Measurements from ENCODE around the gene GID8. TPM values are rescaled to one million over a fixed set of nuclear protein-coding genes. Genes with fewer than 3 reads are reported as not detected.
A peak's percentile ranks its signal among the peaks of the same experiment; 100 is the strongest.

The GID8 gene
- polyA plus RNA-seq, 1 of the 3 experiments (the other 2 are of a cell fraction): 18.1 TPM

DNA sequence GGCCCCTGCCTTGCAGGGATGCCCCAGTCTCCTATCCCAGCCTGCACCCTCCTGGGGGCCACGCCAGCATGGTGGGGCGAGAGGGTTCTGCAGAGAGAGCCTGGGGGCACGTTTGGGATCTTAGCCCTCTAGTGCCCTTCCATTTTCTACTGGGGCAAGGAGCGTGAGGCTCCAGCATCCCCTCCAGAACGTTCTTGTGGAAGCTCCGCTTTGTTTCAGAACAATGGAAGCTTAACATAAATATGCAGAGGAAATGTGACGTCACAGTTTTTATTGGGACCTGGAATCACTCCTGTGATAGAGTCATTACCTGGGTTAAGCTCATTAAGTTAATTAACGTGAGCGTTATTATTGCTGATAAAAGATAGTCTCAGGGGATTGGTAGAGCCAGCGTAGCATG is 49.2 kb downstream of the GID8 start (continued):
- TF ChIP-seq EZH2phosphoT487 (IDR thresholded peaks at IDR 0.05; ENCODE audit: borderline replicate concordance, low read depth): no peak
- TF ChIP-seq, protein P1, sequence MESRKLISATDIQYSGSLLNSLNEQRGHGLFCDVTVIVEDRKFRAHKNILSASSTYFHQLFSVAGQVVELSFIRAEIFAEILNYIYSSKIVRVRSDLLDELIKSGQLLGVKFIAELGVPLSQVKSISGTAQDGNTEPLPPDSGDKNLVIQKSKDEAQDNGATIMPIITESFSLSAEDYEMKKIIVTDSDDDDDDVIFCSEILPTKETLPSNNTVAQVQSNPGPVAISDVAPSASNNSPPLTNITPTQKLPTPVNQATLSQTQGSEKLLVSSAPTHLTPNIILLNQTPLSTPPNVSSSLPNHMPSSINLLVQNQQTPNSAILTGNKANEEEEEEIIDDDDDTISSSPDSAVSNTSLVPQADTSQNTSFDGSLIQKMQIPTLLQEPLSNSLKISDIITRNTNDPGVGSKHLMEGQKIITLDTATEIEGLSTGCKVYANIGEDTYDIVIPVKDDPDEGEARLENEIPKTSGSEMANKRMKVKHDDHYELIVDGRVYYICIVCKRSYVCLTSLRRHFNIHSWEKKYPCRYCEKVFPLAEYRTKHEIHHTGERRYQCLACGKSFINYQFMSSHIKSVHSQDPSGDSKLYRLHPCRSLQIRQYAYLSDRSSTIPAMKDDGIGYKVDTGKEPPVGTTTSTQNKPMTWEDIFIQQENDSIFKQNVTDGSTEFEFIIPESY (IDR thresholded peaks at IDR 0.05; ENCODE audit: borderline replicate concordance, low read depth): no peak

DNA sequence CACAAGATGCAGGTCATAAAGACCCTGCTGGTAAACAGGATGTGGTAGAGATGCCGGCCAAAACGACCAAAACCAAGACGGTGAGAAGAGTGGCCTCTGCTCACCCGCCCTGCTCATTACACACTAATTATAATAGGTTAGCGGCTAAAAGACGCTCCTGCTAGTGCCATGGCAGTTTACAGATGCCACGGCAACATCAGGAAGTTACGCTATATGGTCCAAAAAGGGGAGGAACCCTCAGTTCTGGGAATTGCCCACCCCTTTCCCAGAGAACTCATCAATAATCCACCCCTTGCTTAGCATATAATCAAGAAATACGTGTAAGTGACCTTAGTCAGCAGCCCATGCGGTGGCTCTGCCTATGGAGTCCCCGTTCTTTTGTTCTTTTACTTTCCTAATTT is 51.3 kb downstream of the GID8 start:
- H3K36me3 ChIP-seq (replicated peaks in 1 of 2; ENCODE audit: control insufficient read depth in 1 of 2, insufficient read depth in 2 of 2, low read length in 1 of 2): no peaks in the 10 kb centered on the region
- ChIA-PET CTCF (no interaction called here), POLR2A (no interaction called here)
- H3F3A ChIP-seq (replicated peaks; ENCODE audit: insufficient read depth): no peaks in the 10 kb centered on the region
- no peaks in the 10 kb centered on the region for H3K4me1 ChIP-seq (ENCODE audit: control insufficient read depth in 1 of 2, insufficient read depth in 2 of 2, low read depth in 1 of 2, low read length in 1 of 2)
- H2AFZ ChIP-seq (ENCODE audit: low read depth): no peak overlapping the region
- 54% methylated on average over 11 of the region's 11 CpGs for WGBS (ENCODE audit: low lambda C conversion rate)
- peak overlapping the region in 1 of 2 experiments; percentile 3; a peak in 1 of 4 replicates for H3K4me3 ChIP-seq (ENCODE audit: low read depth in 2 of 2, low read length in 1 of 2)
- DNase-seq: no peak
- no peaks in the 10 kb centered on the region for H3K9me3 ChIP-seq
- H3K79me2 ChIP-seq (ENCODE audit: insufficient read depth): no peaks in the 10 kb centered on the region
- H3K4me2 ChIP-seq: peak overlapping the region; percentile 41
- peaks cover 42% of the 10 kb centered on the region for H3K27me3 ChIP-seq (ENCODE audit: insufficient read depth)
- no peak for TF ChIP-seq POLR2AphosphoS5 (IDR thresholded peaks at IDR 0.05; ENCODE audit: low read depth, low read length)
- TF ChIP-seq GABPA (IDR thresholded peaks at IDR 0.05; ENCODE audit: low read depth): no peak
- TF ChIP-seq, protein P2, sequence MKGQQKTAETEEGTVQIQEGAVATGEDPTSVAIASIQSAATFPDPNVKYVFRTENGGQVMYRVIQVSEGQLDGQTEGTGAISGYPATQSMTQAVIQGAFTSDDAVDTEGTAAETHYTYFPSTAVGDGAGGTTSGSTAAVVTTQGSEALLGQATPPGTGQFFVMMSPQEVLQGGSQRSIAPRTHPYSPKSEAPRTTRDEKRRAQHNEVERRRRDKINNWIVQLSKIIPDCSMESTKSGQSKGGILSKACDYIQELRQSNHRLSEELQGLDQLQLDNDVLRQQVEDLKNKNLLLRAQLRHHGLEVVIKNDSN (IDR thresholded peaks at IDR 0.05; ENCODE audit: borderline replicate concordance, low read depth): no peak
- no peaks in the 10 kb centered on the region for H4K20me1 ChIP-seq (ENCODE audit: insufficient read depth)
- H3K27ac ChIP-seq (ENCODE audit: low read depth in 2 of 2, low read length in 1 of 2): no peak overlapping the region
- H3K9ac ChIP-seq: no peak overlapping the region
- no peaks in the 10 kb centered on the region for H3K9me2 ChIP-seq

DNA sequence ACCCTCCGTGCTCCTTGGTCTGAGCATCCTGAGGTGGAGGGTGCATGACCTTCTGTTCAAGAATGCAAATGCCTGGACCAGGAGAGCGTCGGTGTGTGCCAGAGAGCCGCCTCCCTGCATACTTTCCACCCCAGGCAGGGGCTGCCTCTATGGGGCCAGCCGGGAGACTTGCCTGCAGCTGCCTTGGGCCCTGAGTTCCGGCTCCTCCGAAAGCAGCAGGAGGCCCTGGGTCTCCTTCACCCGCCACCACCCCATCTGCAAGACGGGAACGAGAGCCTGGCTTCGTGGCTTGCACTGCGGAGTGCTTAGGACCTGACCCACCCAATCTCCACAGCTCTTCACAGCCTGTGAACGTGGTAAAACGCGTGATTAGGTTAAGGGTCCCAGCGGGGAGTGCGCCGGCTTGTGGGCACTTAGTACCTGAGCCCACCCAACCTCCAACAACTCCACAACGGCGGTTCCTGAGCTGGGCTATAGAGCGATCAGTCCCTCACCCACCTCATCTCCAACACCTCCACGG is 52.4 kb downstream of the GID8 start:
- H3K27me3 ChIP-seq (ENCODE audit: insufficient read depth): peaks cover 51% of the 10 kb centered on the region
- no peaks in the 10 kb centered on the region for H3K4me1 ChIP-seq (ENCODE audit: control insufficient read depth in 1 of 2, insufficient read depth in 2 of 2, low read depth in 1 of 2, low read length in 1 of 2)
- H3F3A ChIP-seq (replicated peaks; ENCODE audit: insufficient read depth): no peaks in the 10 kb centered on the region
- ChIA-PET CTCF (interaction anchor here (1.6 kb wide), 1 partner anchor 18 kb away, joined by 7 read pairs; no protein-coding TSS in a partner anchor), POLR2A (no interaction called here)
- no peak overlapping the region for H3K4me2 ChIP-seq
- H3K79me2 ChIP-seq (ENCODE audit: insufficient read depth): no peaks in the 10 kb centered on the region
- H3K36me3 ChIP-seq (replicated peaks in 1 of 2; ENCODE audit: control insufficient read depth in 1 of 2, insufficient read depth in 2 of 2, low read length in 1 of 2): no peaks in the 10 kb centered on the region
- H3K4me3 ChIP-seq (ENCODE audit: low read depth in 2 of 2, low read length in 1 of 2): no peak overlapping the region
- H3K9me2 ChIP-seq: no peaks in the 10 kb centered on the region
- DNase-seq: no peak
- H3K27ac ChIP-seq (ENCODE audit: low read depth in 2 of 2, low read length in 1 of 2): no peak overlapping the region
- no peaks in the 10 kb centered on the region for H3K9me3 ChIP-seq
- no peaks in the 10 kb centered on the region for H4K20me1 ChIP-seq (ENCODE audit: insufficient read depth)
- no peak overlapping the region for H2AFZ ChIP-seq (ENCODE audit: low read depth)
- no peak overlapping the region for H3K9ac ChIP-seq
- 46% methylated on average over 11 of the region's 22 CpGs for WGBS (ENCODE audit: low lambda C conversion rate)
- TF ChIP-seq, protein P3, sequence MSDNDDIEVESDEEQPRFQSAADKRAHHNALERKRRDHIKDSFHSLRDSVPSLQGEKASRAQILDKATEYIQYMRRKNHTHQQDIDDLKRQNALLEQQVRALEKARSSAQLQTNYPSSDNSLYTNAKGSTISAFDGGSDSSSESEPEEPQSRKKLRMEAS (IDR thresholded peaks at IDR 0.05; ENCODE audit: low read depth): no peak
- TF ChIP-seq TCF12 (IDR thresholded peaks at IDR 0.05) (no peak), TEAD4 (IDR thresholded peaks at IDR 0.05; ENCODE audit: borderline replicate concordance, insufficient read depth) (no peak), MXI1 (IDR thresholded peaks at IDR 0.05; ENCODE audit: low read depth, low read length) (no peak), SMC3 (IDR thresholded peaks at IDR 0.05; ENCODE audit: low read depth, low read length) (no peak), RFX5 (IDR thresholded peaks at IDR 0.05; ENCODE audit: low read length) (no peak), FOSL2 (IDR thresholded peaks at IDR 0.05; ENCODE audit: borderline replicate concordance, low read depth) (no peak), NRF1 (IDR thresholded peaks at IDR 0.05; ENCODE audit: low read depth, low read length) (no peak), FOXJ3 (CRISPR knock-in tag; IDR thresholded peaks at IDR 0.05) (no peak), RCOR1 (IDR thresholded peaks at IDR 0.05; ENCODE audit: low read length) (no peak), CHD2 (IDR thresholded peaks at IDR 0.05; ENCODE audit: low read length, partially characterized antibody) (no peak)
- TF ChIP-seq, protein P4, sequence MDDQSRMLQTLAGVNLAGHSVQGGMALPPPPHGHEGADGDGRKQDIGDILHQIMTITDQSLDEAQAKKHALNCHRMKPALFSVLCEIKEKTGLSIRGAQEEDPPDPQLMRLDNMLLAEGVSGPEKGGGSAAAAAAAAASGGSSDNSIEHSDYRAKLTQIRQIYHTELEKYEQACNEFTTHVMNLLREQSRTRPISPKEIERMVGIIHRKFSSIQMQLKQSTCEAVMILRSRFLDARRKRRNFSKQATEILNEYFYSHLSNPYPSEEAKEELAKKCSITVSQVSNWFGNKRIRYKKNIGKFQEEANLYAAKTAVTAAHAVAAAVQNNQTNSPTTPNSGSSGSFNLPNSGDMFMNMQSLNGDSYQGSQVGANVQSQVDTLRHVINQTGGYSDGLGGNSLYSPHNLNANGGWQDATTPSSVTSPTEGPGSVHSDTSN (IDR thresholded peaks at IDR 0.05): no peak
- TF ChIP-seq, protein P1 (IDR thresholded peaks at IDR 0.05; ENCODE audit: borderline replicate concordance, low read depth): no peak
- TF ChIP-seq, protein P2 (IDR thresholded peaks at IDR 0.05; ENCODE audit: borderline replicate concordance, low read depth): no peak

All from SK-N-SH (cell line).